Hematopoietic multipotent progenitor cell treated with erythropoietin and hydrocortisone succinate and interleukin-3 and kit ligand, for 8 days (in vitro differentiated cells): ENCODE measurements around the gene ZNF747.

Experiments
- DNase-seq: peaks from one replicate; pipeline ENCODE4 v3.0.0-alpha.2; 2015

ZNF747 gene

GRCh38 chr16:30534368-30535105 is at the start of gene ZNF747:
Gene ZNF747, minus strand, starts transcription at chr16:30534858. Its CDS starts 179 bp downstream, at chr16:30534679.
- DNase-seq: peak; percentile 89

- DNase-seq: no peak
These were observed 48.1 kb upstream of the ZNF747 start for GRCh38 chr16:30582611-30583340.

DNA sequence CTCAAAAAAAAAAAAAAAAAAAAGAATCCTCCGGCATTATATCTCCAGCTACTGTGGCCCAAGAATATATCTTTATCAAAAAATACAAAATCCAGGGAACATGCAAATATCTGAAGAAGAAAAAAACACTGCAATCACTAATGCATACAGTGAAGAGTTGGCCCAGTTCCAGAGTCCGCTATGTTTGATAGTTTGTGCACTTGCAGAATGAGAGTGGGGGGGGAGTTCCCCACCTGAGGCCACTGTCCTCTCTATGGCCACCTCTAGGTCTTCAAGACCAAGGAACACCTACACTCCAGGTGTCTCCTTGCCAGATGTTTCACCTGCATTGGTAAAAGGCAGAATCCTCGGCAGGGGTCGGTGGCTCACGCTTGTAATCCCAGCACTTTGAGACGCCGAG is 46.8 kb upstream of the ZNF747 start:
- DNase-seq: peak; percentile 45

GRCh38 chr16:30574678-30575077 is 40.0 kb upstream of the ZNF747 start:
- no peak for DNase-seq

DNA sequence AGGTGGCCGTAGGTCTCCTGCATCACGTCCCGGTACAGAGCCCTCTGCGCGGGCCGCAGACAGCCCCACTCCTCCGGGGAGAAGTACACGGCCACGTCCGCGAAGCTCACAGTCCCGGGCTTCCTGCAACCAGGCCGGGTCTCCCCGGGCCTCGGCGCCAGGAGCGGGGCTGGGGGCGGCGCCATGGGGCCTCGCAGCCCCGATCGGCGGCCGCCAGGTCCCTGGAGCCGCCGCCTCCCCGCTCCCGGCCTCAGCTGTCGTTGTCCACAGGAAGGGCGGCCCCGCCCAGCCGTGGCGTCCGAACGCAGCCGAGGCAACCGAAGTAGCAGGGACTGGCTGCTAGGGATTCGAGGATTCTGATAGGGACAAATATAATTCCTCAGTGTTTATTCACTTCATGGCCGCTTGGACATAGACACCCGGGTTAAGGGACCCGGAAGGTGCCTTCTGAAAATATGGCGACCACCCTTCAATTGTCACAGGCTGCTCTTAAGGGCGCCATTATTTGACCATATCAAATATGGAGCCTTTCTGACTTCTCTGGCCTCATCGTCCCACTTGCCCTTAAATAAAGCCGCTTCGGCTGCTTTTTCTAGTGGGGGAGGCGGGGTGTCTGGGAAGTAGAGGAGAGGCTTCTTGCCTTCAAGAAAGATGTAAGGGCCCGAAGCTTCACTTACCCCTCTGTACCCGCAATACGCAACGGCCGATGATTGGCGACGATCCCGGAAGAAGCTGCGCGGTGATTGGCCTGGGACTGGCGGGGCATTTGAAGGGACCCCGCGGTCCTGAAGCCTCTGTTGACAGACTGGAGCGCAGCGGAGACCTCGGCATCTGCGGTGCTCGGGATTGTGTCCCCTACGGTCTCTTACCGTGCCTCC is 37.0 kb upstream of the ZNF747 start, which contains the start of gene ZNF688:
ZNF688 (minus strand) TSS at position 270 of the 878 bp plus-strand sequence; CDS start at position 185, 85 bp downstream.
- DNase-seq: peak; percentile 99

GRCh38 chr16:30570636-30571444 is 36.2 kb upstream of the ZNF747 start:
- peak; percentile 26 for DNase-seq

GRCh38 chr16:30569746-30570635 is 35.3 kb upstream of the ZNF747 start:
- DNase-seq: no peak

GRCh38 chr16:30569281-30569680 is 34.6 kb upstream of the ZNF747 start:
- DNase-seq: no peak

- DNase-seq: no peak
These were observed 33.5 kb upstream of the ZNF747 start for GRCh38 chr16:30567991-30568638.

DNA sequence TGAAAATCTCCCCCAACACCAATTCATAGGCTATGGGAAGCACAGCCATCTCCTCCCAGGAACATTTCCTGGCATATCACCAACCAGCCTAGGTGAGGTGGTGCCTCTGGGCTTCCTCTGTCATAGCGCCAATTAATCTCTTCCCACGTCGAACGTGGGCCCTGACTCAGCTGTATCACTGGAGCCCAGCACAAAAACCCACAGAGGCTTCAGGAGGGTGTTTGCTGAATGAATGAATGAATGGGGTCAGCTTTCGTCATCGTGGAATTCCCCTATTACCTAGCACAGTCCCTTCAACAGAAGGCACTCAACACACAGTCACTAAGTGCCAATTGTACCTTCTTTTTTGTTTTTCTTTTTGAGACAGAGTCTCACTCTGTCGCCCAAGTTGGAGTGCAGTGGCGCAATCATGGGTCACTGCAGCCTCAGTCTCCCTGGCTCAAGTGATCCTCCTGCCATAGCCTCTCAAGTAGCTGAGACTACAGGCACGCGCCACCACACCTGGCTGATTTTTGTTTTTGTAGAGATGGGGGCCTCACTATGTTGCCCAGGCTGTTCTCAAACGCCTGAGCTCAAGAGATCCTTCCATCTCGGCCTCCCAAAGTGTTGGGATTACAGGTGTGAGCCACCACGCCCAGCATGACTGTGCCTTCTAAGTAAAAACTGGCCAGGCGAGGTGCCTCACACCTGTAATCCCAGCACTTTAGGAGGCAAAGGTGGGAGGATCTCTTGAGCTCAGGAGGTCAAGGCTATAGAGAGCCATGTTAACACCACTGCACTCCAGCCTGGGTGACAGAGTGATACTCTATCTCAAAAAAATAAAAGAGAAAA is 32.7 kb upstream of the ZNF747 start:
- no peak for DNase-seq

DNA sequence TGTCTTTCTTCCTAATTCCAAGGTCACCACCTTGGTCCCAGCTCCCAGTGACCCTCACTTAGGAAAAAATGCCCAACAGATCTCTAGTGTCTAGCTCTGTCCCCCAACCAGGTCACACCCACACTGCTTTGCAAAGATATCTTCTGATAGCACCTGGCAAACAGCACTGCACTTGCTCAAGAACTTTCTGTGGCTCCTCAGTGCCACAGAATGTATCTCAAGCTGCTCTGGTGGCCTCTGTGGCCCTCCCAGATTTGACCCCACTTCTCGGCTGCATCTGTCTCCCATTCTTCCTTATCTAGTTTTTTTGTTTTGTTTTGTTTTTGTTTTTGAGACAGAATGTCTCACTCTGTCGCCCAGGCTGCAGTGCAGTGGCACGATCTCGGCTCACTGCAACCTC is 31.9 kb upstream of the ZNF747 start:
- DNase-seq: peak; percentile 37

DNA sequence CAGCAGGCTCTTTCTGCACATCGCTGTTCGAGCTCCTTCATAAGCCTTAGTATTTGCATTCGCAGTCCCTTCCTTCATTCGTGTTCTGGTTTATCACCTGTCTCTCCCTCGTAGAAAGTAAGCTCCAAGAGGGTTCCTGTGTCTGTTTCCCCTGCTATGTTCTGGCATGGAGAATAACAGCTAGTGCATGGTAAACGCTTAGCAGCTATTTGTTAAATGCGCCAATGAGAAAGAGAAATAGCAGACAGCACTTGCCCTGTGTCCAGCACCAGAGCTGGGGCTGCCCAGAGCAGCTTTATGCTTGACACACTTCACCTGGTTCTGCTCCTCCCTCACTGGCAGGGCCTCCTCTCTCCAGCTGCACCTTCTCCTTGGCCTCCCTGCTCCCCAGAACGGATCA is 31.3 kb upstream of the ZNF747 start:
- no peak for DNase-seq

- DNase-seq: no peak
These were observed 30.9 kb upstream of the ZNF747 start for GRCh38 chr16:30565526-30565925.

- DNase-seq: peak; percentile 35
These were observed 27.4 kb upstream of the ZNF747 start for GRCh38 chr16:30562021-30562420.

DNA sequence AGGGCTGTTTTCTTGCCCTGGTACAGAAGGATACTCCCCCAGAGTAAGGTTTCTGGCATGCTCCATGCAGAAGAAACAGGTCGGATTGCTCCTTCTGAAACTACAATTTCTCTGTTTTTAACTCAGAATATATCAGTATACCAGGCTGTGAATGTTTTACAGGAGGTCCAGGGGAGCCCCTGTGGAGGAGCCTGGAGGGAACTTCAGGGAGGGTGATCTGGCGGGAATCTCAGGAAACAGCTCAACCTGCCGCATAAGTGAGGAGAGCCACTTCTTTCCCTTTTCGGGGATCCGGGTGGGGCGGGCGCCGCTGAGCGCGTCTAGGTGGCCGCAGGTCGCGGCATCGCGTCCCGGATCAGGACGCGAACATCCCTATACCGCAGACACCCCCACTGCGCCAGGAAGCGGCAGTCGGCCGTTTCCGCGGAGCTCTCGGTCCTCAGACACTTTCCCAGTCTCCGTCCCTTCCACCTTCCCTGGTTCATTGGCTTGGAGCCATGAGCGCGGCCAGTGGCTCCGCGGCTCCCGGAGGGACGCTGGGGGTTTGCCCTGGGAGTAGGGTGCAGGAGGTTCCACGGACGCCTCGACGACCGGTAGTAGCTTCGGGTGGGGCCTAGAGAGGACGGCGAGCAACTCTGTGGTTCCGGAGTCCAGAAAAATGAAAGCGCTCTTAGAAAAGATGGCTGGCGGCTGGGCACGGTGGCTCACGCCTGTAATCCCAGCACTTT is 26.6 kb upstream of the ZNF747 start:
- peak; percentile 29 for DNase-seq

- no peak for DNase-seq
These were observed 25.0 kb upstream of the ZNF747 start for GRCh38 chr16:30559690-30560089.

DNA sequence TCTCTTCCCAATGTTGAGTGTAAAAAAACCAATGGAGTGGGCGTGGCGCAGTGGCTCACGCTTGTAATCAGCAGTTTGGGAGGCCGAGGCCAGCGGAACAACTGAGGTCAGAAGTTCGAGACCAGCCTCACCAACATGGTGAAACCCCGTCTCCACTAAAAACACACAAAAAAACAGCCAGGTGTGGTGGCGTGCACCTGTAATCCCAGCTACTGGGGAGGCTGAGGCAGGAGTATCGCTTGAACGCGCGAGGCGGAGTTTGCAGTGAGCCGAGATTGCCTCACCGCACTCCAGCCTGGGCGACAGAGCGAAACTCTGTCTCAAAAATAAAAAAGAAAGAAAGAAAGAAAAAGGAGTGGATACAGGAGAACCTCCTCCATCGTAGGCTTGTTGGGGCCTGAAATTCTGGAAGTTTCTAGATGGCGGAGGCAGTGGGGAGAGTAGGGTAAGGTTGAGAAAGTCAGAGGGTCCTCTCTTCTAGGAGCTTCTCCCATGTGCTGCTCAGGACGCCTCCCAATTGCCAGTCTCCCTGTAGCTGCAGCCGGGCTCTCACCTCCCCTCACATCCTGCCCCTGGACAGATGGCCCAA is 24.2 kb upstream of the ZNF747 start:
- no peak for DNase-seq

DNA sequence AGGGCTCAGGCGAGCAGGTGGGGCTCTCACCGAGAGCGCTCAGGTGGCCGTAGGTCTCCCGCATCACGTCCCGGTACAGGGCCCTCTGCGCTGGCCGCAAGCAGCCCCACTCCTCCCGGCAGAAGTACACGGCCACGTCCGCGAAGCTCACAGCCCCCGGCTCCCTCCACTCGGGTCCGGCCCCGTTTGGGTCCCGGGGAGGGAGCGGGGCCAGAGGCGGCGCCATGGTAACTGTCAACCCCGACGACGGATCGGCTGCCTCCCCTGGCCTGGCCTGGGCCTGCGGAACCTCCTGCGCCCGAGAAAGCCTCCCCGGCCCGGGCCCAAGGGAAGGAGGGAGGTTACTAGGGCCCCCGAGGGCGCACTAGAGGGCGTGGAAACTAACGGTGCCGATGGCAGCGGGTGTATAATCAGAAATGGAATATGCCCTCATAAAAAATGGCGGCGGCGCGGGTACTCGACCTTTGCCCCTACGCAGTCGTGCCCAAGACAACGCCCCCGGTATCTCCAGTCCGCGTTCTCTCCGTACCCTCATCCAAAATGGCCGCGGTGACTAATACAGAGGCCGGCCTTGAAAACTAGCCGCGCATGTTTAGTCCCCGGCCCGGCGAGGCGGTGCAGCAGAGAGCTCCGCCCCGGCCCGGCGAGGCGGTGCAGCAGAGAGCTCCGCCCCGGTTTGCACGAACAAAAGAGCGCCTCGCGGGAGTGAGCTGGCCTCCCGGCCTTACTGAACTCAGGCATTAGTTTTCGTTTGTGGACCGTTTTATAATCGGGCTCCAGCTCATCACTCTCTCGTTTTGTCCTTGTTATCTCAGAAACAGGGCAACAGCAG is 23.5 kb upstream of the ZNF747 start, which contains the start of gene ZNF764:
ZNF764 (minus strand) TSS at position 418 of the 832 bp plus-strand sequence; CDS start at position 226, 192 bp downstream.
- DNase-seq: peak; percentile 99
